GM10266 (cell line): ENCODE results near the gene TPGS2.

Source experiments
- DNase-seq: peaks from one replicate; pipeline ENCODE4 v3.0.0; 2012; ENCODE audit errors: extremely low spot score
- CTCF ChIP-seq: IDR thresholded peaks from 2 replicates; pipeline ENCODE4 v1.5.1; 2012; ENCODE audit warnings: mild to moderate bottlenecking, low read depth; ENCODE audit not compliant: control insufficient read depth, insufficient read depth; ENCODE audit errors: missing control alignments

Gene TPGS2

GRCh38 chr18:36851202-36851590 lies 22.4 kb upstream of the TPGS2 start:
- no peak for DNase-seq
- TF ChIP-seq CTCF, result no peak

GRCh38 chr18:36850527-36851201 lies 21.9 kb upstream of the TPGS2 start:
- no peak for DNase-seq

GRCh38 chr18:36849288-36850006 lies 20.6 kb upstream of the TPGS2 start:
- TF ChIP-seq CTCF, result no peak
- DNase-seq, result no peak

More at GRCh38 chr18:36850527-36851201, 21.9 kb upstream of the TPGS2 start:
- no peak for TF ChIP-seq CTCF

- DNase-seq, result no peak
- TF ChIP-seq CTCF, result no peak
Measured at GRCh38 chr18:36848609-36849008, 19.8 kb upstream of the TPGS2 start.

GRCh38 chr18:36843784-36844183 lies 15.0 kb upstream of the TPGS2 start:
- no peak for TF ChIP-seq CTCF
- no peak for DNase-seq

GRCh38 chr18:36843199-36843598 lies 14.4 kb upstream of the TPGS2 start:
- no peak for TF ChIP-seq CTCF
- no peak for DNase-seq

- DNase-seq, result no peak
- TF ChIP-seq CTCF, result no peak
Measured at GRCh38 chr18:36839835-36840234, 11.0 kb upstream of the TPGS2 start.
